Measurements from ENCODE around the gene LTBP3. TPM values are rescaled to one million over a fixed set of nuclear protein-coding genes. Genes with fewer than 3 reads are reported as not detected.
A peak's percentile ranks its signal among the peaks of the same experiment; 100 is the strongest.

LTBP3 gene
- total RNA-seq, 2 experiments from 2014 or later: 11.2 to 13.8 TPM

GRCh38 chr11:65576232-65576866 is 18.2 kb upstream of the LTBP3 start:
- ChIA-PET POLR2A (interaction anchor here (0.7 to 2.7 kb wide), 3 partner anchors 11 to 39 kb away, joined by 3 to 17 read pairs (median 4); partner anchors contain the start of gene PCNX3), CTCF (ENCODE audit: unreplicated experiment) (interaction anchor here (0.6 to 2.1 kb wide), 4 partner anchors 11 to 263 kb away, joined by 3 to 11 read pairs (median 3); no protein-coding TSS in a partner anchor)
- no peak for DNase-seq (ENCODE audit: low spot score)
- peak overlapping the region; percentile 94 for H3K4me2 ChIP-seq (ENCODE audit: low read length)
- no TSS peak for BruUV-seq (replicated peaks)
- H3K4me1 ChIP-seq (ENCODE audit: insufficient read depth, low read length, poor library complexity, severe bottlenecking): peaks cover 51% of the 10 kb centered on the region
- H3K36me3 ChIP-seq (ENCODE audit: insufficient read depth, low read length): peaks cover 24% of the 10 kb centered on the region
- no peak for TF ChIP-seq CTCF (conservative IDR thresholded peaks at IDR 0.05; ENCODE audit: low read length)
- no peak for TF ChIP-seq EZH2phosphoT487 (IDR thresholded peaks at IDR 0.05; ENCODE audit: borderline replicate concordance, low read depth, low read length)
- H3K4me3 ChIP-seq (ENCODE audit: low read depth, low read length, poor library complexity, severe bottlenecking): peak overlapping the region; percentile 94
- no peaks in the 10 kb centered on the region for H3K9me2 ChIP-seq (ENCODE audit: insufficient read depth, low read length)
- peaks cover 18% of the 10 kb centered on the region; the same call in 1 of the 2 replicates for H3K79me2 ChIP-seq (ENCODE audit: insufficient read depth, low read depth, low read length)
- no peak overlapping the region for H2AFZ ChIP-seq (ENCODE audit: low read length)
- peak overlapping the region; percentile 54 for H3K27ac ChIP-seq (ENCODE audit: low read depth, low read length, poor library complexity, severe bottlenecking)
- peaks cover 2% of the 10 kb centered on the region; the same call in 1 of the 2 replicates for H4K20me1 ChIP-seq (ENCODE audit: insufficient read depth, low read length)
- H3K9me3 ChIP-seq (ENCODE audit: low read length): no peaks in the 10 kb centered on the region
- intact Hi-C loops (cut with micrococcal nuclease; ENCODE audit: unreplicated experiment): loop anchor here (10.0 kb wide), 1 partner anchor 722 kb away; no protein-coding TSS in a partner anchor

- intact Hi-C loops (cut with micrococcal nuclease; ENCODE audit: unreplicated experiment): loop anchor here (2.0 to 10.0 kb wide), 2 partner anchors 63 to 721 kb away; partner anchors contain the start of gene SIPA1
- Histone ChIP-seq H3K4me1 (ENCODE audit: insufficient read depth, low read length, poor library complexity, severe bottlenecking) (peaks cover 55% of the 10 kb centered on the region), H4K20me1 (ENCODE audit: insufficient read depth, low read length) (peaks cover 7% of the 10 kb centered on the region; the same call in 1 of the 2 replicates), H3K79me2 (ENCODE audit: insufficient read depth, low read depth, low read length) (peaks cover 25% of the 10 kb centered on the region), H3K36me3 (ENCODE audit: insufficient read depth, low read length) (peaks cover 18% of the 10 kb centered on the region), H3K9me2 (ENCODE audit: insufficient read depth, low read length) (no peaks in the 10 kb centered on the region), H3K4me2 (ENCODE audit: low read length) (peak within 1 kb of the TSS; percentile 94), H3K27ac (ENCODE audit: low read depth, low read length, poor library complexity, severe bottlenecking) (peak within 1 kb of the TSS; percentile 84), H3K9me3 (ENCODE audit: low read length) (no peaks in the 10 kb centered on the region), H3K4me3 (ENCODE audit: low read depth, low read length, poor library complexity, severe bottlenecking) (peak within 1 kb of the TSS; percentile 94), H2AFZ (ENCODE audit: low read length) (no peak within 1 kb of the TSS)
- no TSS peak for BruUV-seq (replicated peaks)
- DNase-seq (ENCODE audit: low spot score): peak; percentile 83
- no peak for TF ChIP-seq CTCF (conservative IDR thresholded peaks at IDR 0.05; ENCODE audit: low read length)
- TF ChIP-seq EZH2phosphoT487 (IDR thresholded peaks at IDR 0.05; ENCODE audit: borderline replicate concordance, low read depth, low read length): no peak
- ChIA-PET POLR2A (interaction anchor here (0.7 to 2.7 kb wide), 3 partner anchors 12 to 77 kb away, joined by 3 to 17 read pairs (median 4); partner anchors contain the start of gene MALAT1), CTCF (ENCODE audit: unreplicated experiment) (interaction anchor here (1.1 kb wide), 1 partner anchor 12 kb away, joined by 3 read pairs; no protein-coding TSS in a partner anchor)
Observed at GRCh38 chr11:65575568-65576231, 17.5 kb upstream of the LTBP3 start, which contains the start of gene EHBP1L1. Gene EHBP1L1 (plus strand): TSS chr11:65576053. CDS start chr11:65576303, 250 bp downstream.

Measured in OCI-LY7 (cell line).